ENCODE measurements around the gene INTS6. TPM values are rescaled to one million over a fixed set of nuclear protein-coding genes. Genes with fewer than 3 reads are reported as not detected.
A peak's percentile ranks its signal among the peaks of the same experiment; 100 is the strongest.

The INTS6 gene
- total and polyA plus RNA-seq, 11 donors = 7.7 to 30.2 (median 23.4) TPM

DNA sequence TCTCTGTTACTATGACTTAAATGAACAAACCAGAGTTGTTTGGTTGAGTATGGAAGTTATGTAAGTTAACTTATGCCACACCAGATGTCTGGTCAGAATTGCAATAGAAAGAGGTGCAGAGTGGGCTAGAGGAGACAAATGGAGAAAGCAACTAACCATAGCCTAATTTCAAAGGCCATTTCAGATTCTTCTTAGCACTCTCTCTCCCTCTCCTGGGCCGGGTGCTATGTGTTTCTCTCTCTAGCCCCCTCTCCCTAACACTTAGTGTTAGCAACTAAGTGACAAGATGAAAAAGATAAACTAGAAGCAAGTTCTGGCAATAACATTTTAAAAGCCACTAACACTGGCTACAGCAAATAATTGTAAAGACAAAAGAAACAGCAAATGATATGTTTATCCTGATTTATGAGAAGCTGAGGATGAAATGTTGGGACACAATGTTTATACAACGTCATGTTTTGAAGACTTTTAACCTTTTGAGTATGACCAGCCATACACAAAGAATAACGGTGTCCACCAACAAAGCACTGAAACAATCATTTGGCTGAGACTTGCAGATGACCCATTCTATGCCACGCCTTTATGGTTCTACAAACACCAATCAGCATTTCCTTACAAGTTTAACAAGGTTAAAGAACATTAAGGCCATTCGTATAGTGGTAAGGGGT is 94.8 kb downstream of the INTS6 start:
- intact Hi-C loops (cut with DNase I) = no loop called here
- Histone ChIP-seq H3K4me3 (no peak overlapping the region), H3K27ac (no peak overlapping the region), H3K36me3 (peaks cover 0 to 30% (median 21%) of the 10 kb centered on the region in 9 donors), H3K4me1 (no peaks in the 10 kb centered on the region), H3K9me3 (no peaks in the 10 kb centered on the region), H3K27me3 (no peaks in the 10 kb centered on the region)
- no peak for TF ChIP-seq POLR2A (IDR thresholded peaks at IDR 0.05)
- TF ChIP-seq, protein P1, sequence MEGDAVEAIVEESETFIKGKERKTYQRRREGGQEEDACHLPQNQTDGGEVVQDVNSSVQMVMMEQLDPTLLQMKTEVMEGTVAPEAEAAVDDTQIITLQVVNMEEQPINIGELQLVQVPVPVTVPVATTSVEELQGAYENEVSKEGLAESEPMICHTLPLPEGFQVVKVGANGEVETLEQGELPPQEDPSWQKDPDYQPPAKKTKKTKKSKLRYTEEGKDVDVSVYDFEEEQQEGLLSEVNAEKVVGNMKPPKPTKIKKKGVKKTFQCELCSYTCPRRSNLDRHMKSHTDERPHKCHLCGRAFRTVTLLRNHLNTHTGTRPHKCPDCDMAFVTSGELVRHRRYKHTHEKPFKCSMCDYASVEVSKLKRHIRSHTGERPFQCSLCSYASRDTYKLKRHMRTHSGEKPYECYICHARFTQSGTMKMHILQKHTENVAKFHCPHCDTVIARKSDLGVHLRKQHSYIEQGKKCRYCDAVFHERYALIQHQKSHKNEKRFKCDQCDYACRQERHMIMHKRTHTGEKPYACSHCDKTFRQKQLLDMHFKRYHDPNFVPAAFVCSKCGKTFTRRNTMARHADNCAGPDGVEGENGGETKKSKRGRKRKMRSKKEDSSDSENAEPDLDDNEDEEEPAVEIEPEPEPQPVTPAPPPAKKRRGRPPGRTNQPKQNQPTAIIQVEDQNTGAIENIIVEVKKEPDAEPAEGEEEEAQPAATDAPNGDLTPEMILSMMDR (IDR thresholded peaks at IDR 0.05) = no peak
- WGBS, 4 donors = 75 to 86% (median 83%) methylated on average over 5 of the region's 5 CpGs
- DNase-seq (no peak), ATAC-seq (no peak)

DNA sequence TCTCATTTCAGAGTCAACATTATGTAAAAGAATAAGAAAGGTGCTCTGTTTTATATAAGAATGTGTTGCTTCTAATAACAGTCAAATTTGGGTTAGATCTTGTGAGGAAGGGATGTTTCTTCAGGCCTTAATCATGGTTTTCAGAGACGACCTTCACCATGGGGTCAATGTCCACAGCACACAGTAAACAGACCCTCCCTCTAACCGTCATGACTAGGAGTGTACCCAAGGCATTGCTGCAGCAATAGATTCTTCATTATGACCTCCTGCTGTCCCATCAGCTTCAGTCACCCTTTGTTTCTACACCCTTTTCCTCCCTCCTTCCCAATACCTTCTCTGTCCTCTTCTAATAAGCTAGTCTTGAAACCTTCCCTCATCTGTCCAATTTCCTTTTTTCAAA is 97.6 kb downstream of the INTS6 start:
- intact Hi-C loops (cut with DNase I) = no loop called here
- H3K9me3 ChIP-seq = no peaks in the 10 kb centered on the region
- TF ChIP-seq, protein P1 (IDR thresholded peaks at IDR 0.05) = no peak
- TF ChIP-seq POLR2A (IDR thresholded peaks at IDR 0.05) = no peak
- WGBS, 4 donors = 70 to 83% (median 80%) methylated on average over 2 of the region's 2 CpGs
- H3K4me1 ChIP-seq = no peaks in the 10 kb centered on the region
- no peak overlapping the region for H3K4me3 ChIP-seq
- no peak overlapping the region for H3K27ac ChIP-seq
- no peak for ATAC-seq
- no peak for DNase-seq
- peaks cover 0 to 2% (median 0%) of the 10 kb centered on the region in 9 donors for H3K36me3 ChIP-seq
- H3K27me3 ChIP-seq = no peaks in the 10 kb centered on the region

DNA sequence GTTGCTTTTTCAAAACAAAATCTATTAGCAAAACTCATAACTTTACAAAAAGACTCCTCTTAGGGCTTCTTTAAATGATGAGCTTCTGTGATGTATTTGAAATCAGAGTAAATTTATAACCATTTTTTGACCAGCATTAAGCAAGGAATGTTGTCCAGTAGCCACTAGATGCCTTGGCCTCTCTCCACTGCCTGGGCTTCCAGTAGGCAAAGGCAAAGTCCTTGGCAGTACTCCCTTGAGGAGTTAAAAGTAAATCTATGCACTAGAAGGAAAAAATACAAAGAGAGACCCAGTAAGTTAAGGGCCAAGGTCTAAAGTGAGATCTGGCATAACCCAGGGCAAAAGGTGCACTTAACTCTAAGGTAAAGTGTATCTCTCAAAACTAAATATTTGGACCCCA is 103.8 kb downstream of the INTS6 start:
- Histone ChIP-seq H3K27me3 (no peaks in the 10 kb centered on the region), H3K36me3 (no peaks in the 10 kb centered on the region), H3K9me3 (no peaks in the 10 kb centered on the region), H3K27ac (no peak overlapping the region), H3K4me3 (no peak overlapping the region), H3K4me1 (peaks cover 0 to 7% (median 0%) of the 10 kb centered on the region in 12 donors)
- intact Hi-C loops (cut with DNase I) = no loop called here
- DNase-seq (no peak), ATAC-seq (no peak)
- TF ChIP-seq POLR2A (IDR thresholded peaks at IDR 0.05) = no peak
- TF ChIP-seq, protein P1 (IDR thresholded peaks at IDR 0.05) = no peak

DNA sequence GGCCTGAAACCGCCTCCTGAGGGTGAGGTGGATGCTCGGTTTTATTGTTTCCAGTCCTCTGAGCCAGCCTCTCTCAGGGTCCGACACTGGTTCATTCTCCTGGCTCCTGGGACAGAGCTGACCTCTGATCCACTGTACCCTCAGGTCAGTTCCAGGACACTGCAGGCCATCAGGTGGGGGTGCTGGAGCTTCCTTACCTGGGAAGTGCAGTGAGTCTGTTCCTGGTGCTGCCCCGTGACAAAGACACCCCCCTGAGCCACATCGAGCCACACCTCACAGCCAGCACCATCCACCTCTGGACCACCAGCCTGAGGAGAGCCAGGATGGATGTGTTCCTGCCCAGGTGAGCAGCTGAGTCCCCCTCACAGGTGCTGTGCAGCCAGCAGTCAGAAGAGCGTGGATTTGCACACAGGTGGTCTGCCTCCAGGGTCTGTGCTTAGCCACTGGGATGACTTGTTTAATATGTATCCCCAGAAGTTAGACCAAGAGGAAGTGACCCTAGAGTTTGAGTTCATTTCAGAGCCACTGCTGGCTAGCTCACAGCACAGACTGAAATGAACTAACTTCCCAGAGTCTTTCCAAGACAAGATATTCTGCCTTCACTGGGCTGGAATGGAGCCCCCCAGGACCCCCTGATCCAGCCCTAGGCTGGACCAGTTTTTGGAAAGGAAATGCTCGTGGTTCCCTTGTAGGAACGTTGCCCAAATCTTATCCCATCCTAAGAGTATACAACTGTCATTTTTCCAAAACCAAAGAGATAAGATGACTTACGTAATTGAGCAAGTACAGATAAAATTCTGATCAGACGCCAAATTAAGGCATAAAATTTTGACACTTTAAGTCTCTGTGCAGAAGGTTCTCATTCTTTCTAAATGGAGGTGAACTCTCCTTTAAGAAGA is 104.5 kb downstream of the INTS6 start:
- Histone ChIP-seq H3K4me1 (peaks cover 0 to 7% (median 0%) of the 10 kb centered on the region in 12 donors), H3K27ac (no peak overlapping the region), H3K27me3 (no peaks in the 10 kb centered on the region), H3K9me3 (no peaks in the 10 kb centered on the region), H3K36me3 (no peaks in the 10 kb centered on the region), H3K4me3 (no peak overlapping the region)
- DNase-seq (peak in 1 of 5 donors; percentile 32), ATAC-seq (no peak)
- intact Hi-C loops (cut with DNase I) = no loop called here
- TF ChIP-seq POLR2A (IDR thresholded peaks at IDR 0.05) = no peak
- TF ChIP-seq, protein P1 (IDR thresholded peaks at IDR 0.05) = no peak
- WGBS, 4 donors = 65 to 77% (median 74%) methylated on average over 10 of the region's 10 CpGs
